ENCODE results near the gene NR4A2. TPM values are rescaled to one million over a fixed set of nuclear protein-coding genes. Genes with fewer than 3 reads are reported as not detected.

The NR4A2 gene
- total RNA-seq, 1 experiment from 2014 or later: not detected

- in situ Hi-C loops (cut with HindIII; ENCODE audit: low sequenced_read_pairs): no loop called here
- DNase-seq (ENCODE audit: low spot score): peak; percentile 76
These were observed 9.1 kb upstream of the NR4A2 start for GRCh38 chr2:156341452-156342253.

- in situ Hi-C loops (cut with HindIII; ENCODE audit: low sequenced_read_pairs): no loop called here
- DNase-seq (ENCODE audit: low spot score): peak; percentile 18
These were observed 8.4 kb upstream of the NR4A2 start for GRCh38 chr2:156340804-156341451.

DNA sequence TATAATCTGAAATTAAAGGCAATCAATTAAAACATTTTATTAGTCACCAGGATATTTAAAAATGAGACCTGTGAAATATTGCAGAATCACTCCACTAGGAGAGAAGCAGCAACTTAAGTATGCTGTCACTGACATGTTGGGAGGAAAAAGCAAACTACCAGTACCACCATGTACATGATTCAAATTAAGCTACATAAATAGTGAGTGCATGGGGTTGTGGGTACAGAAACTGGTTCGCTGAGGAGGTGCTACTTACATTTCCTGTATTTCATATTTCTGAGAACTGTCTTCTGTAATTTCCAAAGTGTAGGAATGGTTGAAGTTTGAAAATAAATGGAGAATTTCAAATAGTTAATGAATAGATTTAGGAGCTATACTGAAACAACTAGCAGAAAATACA lies 7.9 kb upstream of the NR4A2 start:
- in situ Hi-C loops (cut with HindIII; ENCODE audit: low sequenced_read_pairs): no loop called here

GRCh38 chr2:156339865-156340264 lies 7.3 kb upstream of the NR4A2 start:
- DNase-seq (ENCODE audit: low spot score): peak; percentile 8
- in situ Hi-C loops (cut with HindIII; ENCODE audit: low sequenced_read_pairs): no loop called here

More for the DNA sequence above, 7.9 kb upstream of the NR4A2 start:
- DNase-seq (ENCODE audit: low spot score): peak; percentile 30

DNA sequence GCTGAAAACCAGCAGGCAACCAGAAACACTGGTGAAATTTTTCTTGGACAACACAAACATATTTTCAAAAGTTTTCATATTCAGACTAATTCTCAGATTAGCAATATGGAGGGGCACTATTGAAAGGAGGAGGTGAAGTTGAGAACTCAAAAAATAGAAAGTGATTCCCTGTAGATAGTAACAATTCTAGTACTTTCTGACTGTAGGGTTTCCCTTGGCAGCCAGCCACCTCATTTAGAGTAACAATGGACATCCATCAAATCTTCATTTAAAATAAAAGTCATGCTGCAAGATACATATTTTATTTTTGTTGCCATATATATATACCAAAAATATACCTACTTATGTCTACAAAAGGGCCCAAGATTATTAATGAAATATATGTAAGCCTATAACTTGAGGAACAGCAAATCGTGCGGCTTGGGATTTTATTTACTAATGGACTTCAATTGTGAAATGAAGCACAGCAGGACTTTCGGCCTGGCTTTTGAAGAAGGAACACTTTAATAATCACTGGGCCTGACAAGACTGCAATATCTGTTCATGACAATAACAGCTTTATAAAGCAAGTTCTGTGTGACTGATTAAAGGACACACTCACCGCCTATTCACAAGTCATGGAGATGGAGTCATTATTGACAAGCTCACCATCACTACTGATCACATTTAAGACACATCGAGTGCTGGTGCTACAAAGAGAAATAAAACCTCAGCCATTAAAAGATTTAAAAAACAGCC lies 6.8 kb upstream of the NR4A2 start:
- DNase-seq (ENCODE audit: low spot score): peak; percentile 60
- in situ Hi-C loops (cut with HindIII; ENCODE audit: low sequenced_read_pairs): no loop called here

DNA sequence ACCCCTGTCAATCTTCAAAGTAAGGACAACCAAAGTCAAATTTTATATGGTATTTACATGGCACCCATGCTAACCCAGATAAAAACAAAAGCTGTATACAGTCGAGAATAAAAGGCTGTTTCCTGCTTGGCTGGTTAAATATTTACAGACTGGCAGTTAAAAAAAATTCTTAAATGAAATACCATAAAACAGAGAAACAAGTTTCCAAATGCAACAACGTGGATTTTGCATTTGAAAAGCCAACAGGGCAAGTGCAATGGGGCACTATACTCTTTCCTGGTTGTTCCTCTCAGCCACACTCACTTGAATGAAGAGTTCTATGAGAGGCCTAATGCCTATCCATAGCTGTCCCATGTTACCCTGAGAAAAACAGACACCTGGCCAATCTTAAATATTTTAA lies 6.1 kb upstream of the NR4A2 start:
- in situ Hi-C loops (cut with HindIII; ENCODE audit: low sequenced_read_pairs): no loop called here
- peak; percentile 30 for DNase-seq (ENCODE audit: low spot score)

GRCh38 chr2:156334496-156335478 lies 2.3 kb upstream of the NR4A2 start:
- peak; percentile 93 for DNase-seq (ENCODE audit: low spot score)
- in situ Hi-C loops (cut with HindIII; ENCODE audit: low sequenced_read_pairs): no loop called here

- DNase-seq (ENCODE audit: low spot score): peak; percentile 72
- in situ Hi-C loops (cut with HindIII; ENCODE audit: low sequenced_read_pairs): no loop called here
These were observed 1.5 kb upstream of the NR4A2 start for GRCh38 chr2:156333951-156334495.

GRCh38 chr2:156333274-156333950 lies 891 bp upstream of the NR4A2 start:
- peak; percentile 48 for DNase-seq (ENCODE audit: low spot score)

DNA sequence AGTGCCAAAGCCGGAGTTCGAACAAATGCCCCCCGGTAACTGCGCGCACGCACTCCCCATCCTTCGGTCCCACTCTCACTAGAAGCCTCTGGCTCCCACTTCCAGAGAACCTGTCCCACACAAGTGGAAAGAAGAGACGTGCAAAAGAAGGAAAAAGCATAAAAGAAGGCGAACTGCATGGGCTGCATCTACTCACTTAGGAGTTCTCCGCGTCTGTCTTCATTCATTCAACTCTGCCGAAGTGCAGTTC lies 312 bp downstream of the NR4A2 start:
- in situ Hi-C loops (cut with HindIII; ENCODE audit: low sequenced_read_pairs): no loop called here
- no peak for DNase-seq (ENCODE audit: low spot score)

More at GRCh38 chr2:156333274-156333950, 891 bp upstream of the NR4A2 start:
- in situ Hi-C loops (cut with HindIII; ENCODE audit: low sequenced_read_pairs): no loop called here

DNA sequence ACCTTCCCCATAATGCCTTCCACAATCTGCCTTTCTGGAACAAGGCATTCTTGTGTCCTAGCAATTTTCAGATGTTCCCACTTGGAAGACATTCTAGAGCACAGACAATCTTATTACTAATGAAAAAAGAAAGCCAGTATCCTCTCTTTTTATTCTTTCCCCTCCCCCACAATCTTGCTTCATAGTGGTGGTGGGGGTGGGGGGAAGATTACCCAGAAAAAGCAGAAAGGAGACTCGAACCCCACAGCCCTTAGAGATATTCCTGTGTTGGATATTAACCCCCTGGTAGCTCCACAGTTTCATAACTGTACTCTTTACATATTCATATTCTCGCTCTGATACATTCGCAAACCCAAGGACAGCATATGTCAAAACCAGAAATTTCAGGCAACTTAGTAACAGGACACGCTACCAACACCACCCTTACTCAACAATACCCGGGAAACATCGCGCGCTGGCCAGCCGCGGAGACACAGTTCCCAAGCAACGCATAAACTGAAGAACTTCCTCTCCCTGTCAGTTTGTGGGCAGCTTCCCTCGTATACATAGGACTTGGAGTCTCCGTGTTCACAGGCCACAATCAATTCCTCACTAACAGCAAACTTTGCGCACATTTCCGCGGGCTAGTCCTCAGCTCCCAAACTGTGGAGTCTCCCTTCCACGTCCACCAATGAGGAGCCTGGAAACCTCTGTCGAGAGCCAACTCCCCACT lies 793 bp downstream of the NR4A2 start:
- in situ Hi-C loops (cut with HindIII; ENCODE audit: low sequenced_read_pairs): no loop called here
- peak; percentile 67 for DNase-seq (ENCODE audit: low spot score)

- peak; percentile 14 for DNase-seq (ENCODE audit: low spot score)
- in situ Hi-C loops (cut with HindIII; ENCODE audit: low sequenced_read_pairs): no loop called here
These were observed 2.4 kb downstream of the NR4A2 start for GRCh38 chr2:156329927-156330726.

DNA sequence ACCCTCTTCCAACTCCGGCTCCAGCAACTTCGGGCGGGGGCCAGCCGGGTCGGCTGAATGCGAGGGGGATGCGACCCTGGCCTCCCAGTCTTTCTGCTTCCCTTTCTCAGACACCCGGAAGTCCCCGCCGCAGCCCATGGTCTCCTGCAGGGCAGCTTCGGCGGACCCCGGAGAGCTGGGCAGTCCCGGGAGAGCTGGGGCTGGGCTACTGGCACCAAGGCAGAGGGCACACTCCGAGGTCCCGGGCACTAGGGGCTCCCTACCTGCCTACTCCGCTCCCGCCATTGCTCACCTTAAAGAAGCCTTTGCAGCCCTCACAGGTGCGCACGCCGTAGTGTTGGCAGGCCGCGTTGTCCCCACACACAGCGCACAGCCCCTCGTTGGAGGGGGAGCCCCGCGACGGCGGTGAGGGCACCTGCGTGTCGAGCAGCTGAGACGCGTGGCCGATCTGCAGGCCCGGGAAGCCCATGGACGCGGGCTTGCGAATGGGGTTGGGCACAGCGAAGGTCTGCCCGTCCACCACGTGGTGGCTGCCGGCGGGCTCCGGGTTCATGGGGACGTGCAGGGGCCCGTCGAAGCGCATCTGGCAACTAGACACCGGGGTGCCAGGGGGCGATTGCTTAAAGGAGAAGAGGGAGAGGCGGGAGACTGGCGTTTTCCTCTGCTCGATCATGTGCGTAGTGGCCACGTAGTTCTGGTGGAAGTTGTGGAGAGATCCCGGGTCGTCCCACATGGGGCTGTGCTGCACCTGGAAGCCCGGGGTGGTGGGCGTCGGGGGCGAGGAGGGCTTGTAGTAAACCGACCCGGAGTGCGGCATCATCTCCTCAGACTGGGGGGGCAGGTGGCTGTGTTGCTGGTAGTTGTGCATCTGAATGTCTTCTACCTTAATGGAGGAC lies 3.2 kb downstream of the NR4A2 start:
- no peak for DNase-seq (ENCODE audit: low spot score)
- in situ Hi-C loops (cut with HindIII; ENCODE audit: low sequenced_read_pairs): no loop called here

- no peak for DNase-seq (ENCODE audit: low spot score)
- in situ Hi-C loops (cut with HindIII; ENCODE audit: low sequenced_read_pairs): no loop called here
These were observed 4.5 kb downstream of the NR4A2 start for GRCh38 chr2:156327835-156328695.

DNA sequence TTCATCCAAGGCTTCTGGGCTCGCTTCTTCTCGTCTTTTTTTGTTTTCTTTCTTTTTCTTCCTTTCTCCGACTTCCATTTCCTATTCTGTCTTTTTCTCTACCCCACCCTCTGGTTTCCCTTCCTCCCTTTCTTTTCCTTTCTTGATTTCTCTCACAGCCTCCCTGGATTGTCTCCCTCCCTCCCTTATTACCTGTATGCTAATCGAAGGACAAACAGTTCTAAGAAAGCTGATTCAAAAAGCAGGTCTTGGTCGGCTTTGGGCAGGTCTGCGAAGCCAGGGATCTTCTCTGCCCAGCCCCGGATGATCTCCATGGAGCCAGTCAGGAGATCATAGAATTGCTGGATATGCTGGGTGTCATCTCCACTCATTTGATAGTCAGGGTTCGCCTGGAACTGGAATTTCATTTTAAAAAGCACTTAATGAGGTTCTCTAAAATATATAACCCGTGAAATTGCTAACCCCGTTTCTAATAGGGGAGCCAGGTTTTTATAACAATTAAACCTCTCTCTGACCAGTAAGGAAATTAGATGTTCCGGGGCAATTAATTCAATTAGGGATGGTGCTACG lies 5.9 kb downstream of the NR4A2 start:
- in situ Hi-C loops (cut with HindIII; ENCODE audit: low sequenced_read_pairs): no loop called here
- no peak for DNase-seq (ENCODE audit: low spot score)
